A549 (cell line): ENCODE data around the gene SLAMF8. TPM values are rescaled to one million over a fixed set of nuclear protein-coding genes. Genes with fewer than 3 reads are reported as not detected.

Experiments
- ATAC-seq, 2 experiments: fragments of 200-7000 bp in 1 of 2; fragments of >200 bp in 1 of 2; cut with Nextera tagmentation in 1 of 2; cut with Tn5 transposase in 1 of 2; 3 replicates each; pipeline versions ENCODE4 v1.8.0 to v1.9.1; 2018 to 2020; ENCODE audit warnings: mild to moderate bottlenecking in 1 of 2, moderate library complexity in 1 of 2
- CTCF ChIA-PET: fragments of 300-600 bp; sonication (Branson Sonifier 250); formaldehyde crosslinking; extraction: SDS; loops from one replicate; lab custom pipeline; 2021; ENCODE audit warnings: antibody characterized with exemption, inconsistent platforms; lab: Yijun Ruan, JAX
- POLR2A ChIA-PET: fragments of 350-600 bp; formaldehyde crosslinking; extraction: SDS; loops from one replicate; lab custom pipeline; 2021; ENCODE audit warnings: antibody characterized with exemption, inconsistent platforms; lab: Yijun Ruan, JAX
- DNase-seq, 2 experiments: peaks; one replicate each; pipeline versions ENCODE4 v3.0.0 to v3.0.0-alpha.2; 2011 to 2016; ENCODE audit warnings: low read depth in 1 of 2, low spot score in 1 of 2
- FAIRE-seq: peaks from 2 replicates; lab custom pipeline; 2011; peaks lifted over from hg19 to GRCh38; lab: Jason Lieb, UNC
- H3K27ac ChIP-seq, 2 experiments: fragments of >200 bp; sonication (Bioruptor Twin); formaldehyde crosslinking; 3 replicates each; pipeline ENCODE4 v1.5.1; 2016 to 2017
- H3K4me1 ChIP-seq: fragments of >200 bp; sonication (Bioruptor Twin); formaldehyde crosslinking; 3 replicates; pipeline ENCODE4 v1.6.1; 2016
- H3K4me2 ChIP-seq: fragments of >200 bp; sonication (Bioruptor Twin); formaldehyde crosslinking; 3 replicates; pipeline ENCODE4 v1.6.1; 2016
- H3K4me3 ChIP-seq: fragments of >200 bp; sonication (Bioruptor Twin); formaldehyde crosslinking; 3 replicates; pipeline ENCODE4 v1.5.1; 2016
- H3K9me3 ChIP-seq: fragments of >200 bp; sonication (Bioruptor Twin); formaldehyde crosslinking; 3 replicates; pipeline ENCODE4 v1.6.1; 2016
- BHLHE40 ChIP-seq: IDR thresholded peaks from 2 replicates; pipeline ENCODE4 v1.6.1; 2012; ENCODE audit warnings: low read depth, low read length, inconsistent platforms
- CHD4 ChIP-seq: fragments of 200-600 bp; sonication (generic); IDR thresholded peaks from 2 replicates; pipeline ENCODE4 v1.6.1; 2016; ENCODE audit warnings: antibody characterized with exemption, mild to moderate bottlenecking, borderline replicate concordance
- EHF ChIP-seq: fragments of 250-450 bp; sonication (Bioruptor Pico); IDR thresholded peaks from 2 replicates; pipeline ENCODE4 v1.5.0; 2020; ENCODE audit warnings: mild to moderate bottlenecking
- EHMT2 ChIP-seq: fragments of 200-600 bp; sonication (generic); IDR thresholded peaks from 2 replicates; pipeline ENCODE4 v1.6.1; 2016; ENCODE audit warnings: antibody characterized with exemption, low read depth, mild to moderate bottlenecking, moderate library complexity
- GATA3 ChIP-seq: IDR thresholded peaks from 2 replicates; pipeline ENCODE4 v1.6.1; 2012; ENCODE audit warnings: borderline replicate concordance
- HDAC2 ChIP-seq: fragments of 200-600 bp; sonication (generic); IDR thresholded peaks from 2 replicates; pipeline ENCODE4 v1.6.1; 2016
- JUNB ChIP-seq: fragments of >200 bp; sonication (Bioruptor Twin); formaldehyde crosslinking; IDR thresholded peaks from 2 replicates; pipeline ENCODE4 v1.6.1; 2016
- KDM1A ChIP-seq: fragments of 200-600 bp; sonication (generic); IDR thresholded peaks from 2 replicates; pipeline ENCODE4 v1.6.1; 2016; ENCODE audit warnings: low read depth, mild to moderate bottlenecking
- MAZ ChIP-seq: fragments of 150-350 bp; IDR thresholded peaks from 2 replicates; pipeline ENCODE4 v1.6.1; 2014; ENCODE audit warnings: antibody characterized with exemption, low read depth, low read length, borderline replicate concordance
- POLR2AphosphoS2 ChIP-seq: conservative IDR thresholded peaks from 2 replicates; pipeline ENCODE4 v1.6.1; 2012; ENCODE audit warnings: low read length, improper control_type of control experiment, inconsistent platforms
- RAD21 ChIP-seq, 2 experiments: fragments of >200 bp in 1 of 2; sonication (Bioruptor Twin) in 1 of 2; formaldehyde crosslinking in 1 of 2; IDR thresholded peaks in 1 of 2; conservative IDR thresholded peaks in 1 of 2; 2 replicates in 1 of 2; 3 replicates in 1 of 2; pipeline ENCODE4 v1.6.1; 2012 to 2018; ENCODE audit warnings: inconsistent platforms in 1 of 2
- RARB ChIP-seq: fragments of 250-450 bp; sonication (Bioruptor Pico); IDR thresholded peaks from 2 replicates; pipeline ENCODE4 v1.8.0; 2021; ENCODE audit warnings: mild to moderate bottlenecking, moderate library complexity
- RCOR1 ChIP-seq: fragments of 150-350 bp; IDR thresholded peaks from 2 replicates; pipeline ENCODE4 v1.6.1; 2014; ENCODE audit warnings: antibody characterized with exemption, low read length, low read depth
- SMC3 ChIP-seq: fragments of >200 bp; sonication (Bioruptor Twin); formaldehyde crosslinking; IDR thresholded peaks from 3 replicates; pipeline ENCODE4 v1.6.1; 2018; ENCODE audit warnings: inconsistent platforms
- TFCP2L1 ChIP-seq: fragments of 250-450 bp; sonication (Bioruptor Pico); IDR thresholded peaks from 2 replicates; pipeline ENCODE4 v1.5.0; 2021; ENCODE audit warnings: mild to moderate bottlenecking
- TP53 ChIP-seq: fragments of 250-450 bp; sonication (Bioruptor Pico); IDR thresholded peaks from 2 replicates; pipeline ENCODE4 v1.5.0; 2021; ENCODE audit warnings: mild to moderate bottlenecking, moderate library complexity
- ZC3H11A ChIP-seq: fragments of 450-650 bp; IDR thresholded peaks from 2 replicates; pipeline ENCODE4 v1.6.1; 2014; ENCODE audit warnings: antibody characterized with exemption, mild to moderate bottlenecking
- WGBS: methylation state at CpG from one replicate; pipeline ENCODE4 v1.1.6; 2017; ENCODE audit errors: missing lambda C conversion rate; 5-methylcytosine and 5-hydroxymethylcytosine counted together
- polyA plus RNA-seq, 4 experiments: library from polyadenylated mRNA; depleted of rRNA in 3 of 4; stranded (reverse); fragments of >200 nt; fragmentation: RNase III in 1 of 4; extraction: RNeasy Plus Mini Kit Qiagen cat#74134 plus additional on column Dnase treatment in 1 of 4; gene quantifications; 2 replicates in 3 of 4; 3 replicates in 1 of 4; pipeline ENCODE4 v1.2.3, GENCODE V29; 2011 to 2017
- TF ChIP-seq, protein P1 (sequence below): IDR thresholded peaks from 2 replicates; pipeline ENCODE4 v1.6.1; 2012
- TF ChIP-seq, protein P2 (sequence below): fragments of >200 bp; sonication (Bioruptor Twin); formaldehyde crosslinking; IDR thresholded peaks from 3 replicates; pipeline ENCODE4 v1.5.1; 2016
- TF ChIP-seq, protein P3 (sequence below): fragments of 450-650 bp; IDR thresholded peaks from 2 replicates; pipeline ENCODE4 v1.6.1; 2014; ENCODE audit warnings: antibody characterized with exemption
- TF ChIP-seq, protein P4 (sequence below): fragments of 250-450 bp; sonication (Bioruptor Pico); IDR thresholded peaks from 2 replicates; pipeline ENCODE4 v1.5.0; 2020; ENCODE audit warnings: low read depth, mild to moderate bottlenecking, moderate library complexity
- TF ChIP-seq, protein P5 (sequence below): IDR thresholded peaks from 2 replicates; pipeline ENCODE4 v1.6.1; 2012
- TF ChIP-seq, protein P6 (sequence below): fragments of >200 bp; sonication (Bioruptor Twin); formaldehyde crosslinking; IDR thresholded peaks from 3 replicates; pipeline ENCODE4 v1.6.1; 2016

The SLAMF8 gene
- polyA plus RNA-seq, 2 of the 4 experiments (the other 2 are of a cell fraction): not detected

DNA sequence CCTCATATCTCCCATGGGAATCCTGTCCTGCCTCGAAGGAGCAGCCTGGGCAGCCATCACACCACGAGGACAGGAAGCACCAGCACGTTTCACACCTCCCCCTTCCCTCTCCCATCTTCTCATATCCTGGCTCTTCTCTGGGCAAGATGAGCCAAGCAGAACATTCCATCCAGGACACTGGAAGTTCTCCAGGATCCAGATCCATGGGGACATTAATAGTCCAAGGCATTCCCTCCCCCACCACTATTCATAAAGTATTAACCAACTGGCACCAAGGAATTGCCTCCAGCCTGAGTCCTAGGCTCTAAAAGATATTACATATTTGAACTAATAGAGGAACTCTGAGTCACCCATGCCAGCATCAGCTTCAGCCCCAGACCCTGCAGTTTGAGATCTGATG lies 8.7 kb downstream of the SLAMF8 start:
- FAIRE-seq (no peak), DNase-seq (no peak), ATAC-seq (no peak)
- Histone ChIP-seq H3K4me1 (no peaks in the 10 kb centered on the region), H3K4me2 (no peak overlapping the region), H3K9me3 (no peaks in the 10 kb centered on the region), H3K4me3 (no peak overlapping the region), H3K27ac (no peak overlapping the region)
- POLR2A ChIA-PET: no interaction called here
- TF ChIP-seq, protein P1, sequence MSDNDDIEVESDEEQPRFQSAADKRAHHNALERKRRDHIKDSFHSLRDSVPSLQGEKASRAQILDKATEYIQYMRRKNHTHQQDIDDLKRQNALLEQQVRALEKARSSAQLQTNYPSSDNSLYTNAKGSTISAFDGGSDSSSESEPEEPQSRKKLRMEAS: no peak
- TF ChIP-seq, protein P2, sequence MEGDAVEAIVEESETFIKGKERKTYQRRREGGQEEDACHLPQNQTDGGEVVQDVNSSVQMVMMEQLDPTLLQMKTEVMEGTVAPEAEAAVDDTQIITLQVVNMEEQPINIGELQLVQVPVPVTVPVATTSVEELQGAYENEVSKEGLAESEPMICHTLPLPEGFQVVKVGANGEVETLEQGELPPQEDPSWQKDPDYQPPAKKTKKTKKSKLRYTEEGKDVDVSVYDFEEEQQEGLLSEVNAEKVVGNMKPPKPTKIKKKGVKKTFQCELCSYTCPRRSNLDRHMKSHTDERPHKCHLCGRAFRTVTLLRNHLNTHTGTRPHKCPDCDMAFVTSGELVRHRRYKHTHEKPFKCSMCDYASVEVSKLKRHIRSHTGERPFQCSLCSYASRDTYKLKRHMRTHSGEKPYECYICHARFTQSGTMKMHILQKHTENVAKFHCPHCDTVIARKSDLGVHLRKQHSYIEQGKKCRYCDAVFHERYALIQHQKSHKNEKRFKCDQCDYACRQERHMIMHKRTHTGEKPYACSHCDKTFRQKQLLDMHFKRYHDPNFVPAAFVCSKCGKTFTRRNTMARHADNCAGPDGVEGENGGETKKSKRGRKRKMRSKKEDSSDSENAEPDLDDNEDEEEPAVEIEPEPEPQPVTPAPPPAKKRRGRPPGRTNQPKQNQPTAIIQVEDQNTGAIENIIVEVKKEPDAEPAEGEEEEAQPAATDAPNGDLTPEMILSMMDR: no peak
- TF ChIP-seq TFCP2L1 (CRISPR knock-in tag) (no peak), JUNB (no peak), ZC3H11A (no peak), GATA3 (no peak), RCOR1 (no peak), TP53 (no peak), SMC3 (no peak), MAZ (no peak), EHF (CRISPR knock-in tag) (no peak)
- TF ChIP-seq, protein P3, sequence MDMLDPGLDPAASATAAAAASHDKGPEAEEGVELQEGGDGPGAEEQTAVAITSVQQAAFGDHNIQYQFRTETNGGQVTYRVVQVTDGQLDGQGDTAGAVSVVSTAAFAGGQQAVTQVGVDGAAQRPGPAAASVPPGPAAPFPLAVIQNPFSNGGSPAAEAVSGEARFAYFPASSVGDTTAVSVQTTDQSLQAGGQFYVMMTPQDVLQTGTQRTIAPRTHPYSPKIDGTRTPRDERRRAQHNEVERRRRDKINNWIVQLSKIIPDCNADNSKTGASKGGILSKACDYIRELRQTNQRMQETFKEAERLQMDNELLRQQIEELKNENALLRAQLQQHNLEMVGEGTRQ: no peak
- TF ChIP-seq, protein P4, sequence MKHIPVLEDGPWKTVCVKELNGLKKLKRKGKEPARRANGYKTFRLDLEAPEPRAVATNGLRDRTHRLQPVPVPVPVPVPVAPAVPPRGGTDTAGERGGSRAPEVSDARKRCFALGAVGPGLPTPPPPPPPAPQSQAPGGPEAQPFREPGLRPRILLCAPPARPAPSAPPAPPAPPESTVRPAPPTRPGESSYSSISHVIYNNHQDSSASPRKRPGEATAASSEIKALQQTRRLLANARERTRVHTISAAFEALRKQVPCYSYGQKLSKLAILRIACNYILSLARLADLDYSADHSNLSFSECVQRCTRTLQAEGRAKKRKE: no peak
- CTCF ChIA-PET: interaction anchor here (1.0 to 4.6 kb wide), 3 partner anchors 33 to 59 kb away, joined by 3 to 31 read pairs (median 5); no protein-coding TSS in a partner anchor
- 5% methylated on average over 3 of the region's 3 CpGs for WGBS

DNA sequence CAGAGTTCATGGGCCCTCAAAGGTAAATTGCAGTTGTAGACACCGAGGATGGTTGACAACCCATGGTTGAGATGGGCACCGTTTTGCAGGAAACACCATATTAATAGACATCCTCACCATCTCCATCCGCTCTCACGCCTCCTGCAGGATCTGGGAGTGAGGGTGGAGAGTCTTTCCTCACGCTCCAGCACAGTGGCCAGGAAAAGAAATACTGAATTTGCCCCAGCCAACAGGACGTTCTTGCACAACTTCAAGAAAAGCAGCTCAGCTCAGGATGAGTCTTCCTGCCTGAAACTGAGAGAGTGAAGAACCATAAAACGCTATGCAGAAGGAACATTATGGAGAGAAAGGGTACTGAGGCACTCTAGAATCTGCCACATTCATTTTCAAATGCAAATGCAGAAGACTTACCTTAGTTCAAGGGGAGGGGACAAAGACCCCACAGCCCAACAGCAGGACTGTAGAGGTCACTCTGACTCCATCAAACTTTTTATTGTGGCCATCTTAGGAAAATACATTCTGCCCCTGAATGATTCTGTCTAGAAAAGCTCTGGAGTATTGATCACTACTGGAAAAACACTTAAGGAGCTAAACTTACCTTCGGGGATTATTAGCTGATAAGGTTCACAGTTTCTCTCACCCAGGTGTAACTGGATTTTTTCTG lies 9.3 kb downstream of the SLAMF8 start:
- no peak overlapping the region for H3K4me2 ChIP-seq
- H3K4me3 ChIP-seq: no peak overlapping the region
- peak in 1 of 2 experiments; percentile 52; a peak in 2 of 6 replicates for ATAC-seq
- H3K4me1 ChIP-seq: no peaks in the 10 kb centered on the region
- no peak for DNase-seq
- POLR2A ChIA-PET: no interaction called here
- no peak for FAIRE-seq
- no peak for TF ChIP-seq POLR2AphosphoS2
- no peak for TF ChIP-seq KDM1A
- TF ChIP-seq, protein P5, sequence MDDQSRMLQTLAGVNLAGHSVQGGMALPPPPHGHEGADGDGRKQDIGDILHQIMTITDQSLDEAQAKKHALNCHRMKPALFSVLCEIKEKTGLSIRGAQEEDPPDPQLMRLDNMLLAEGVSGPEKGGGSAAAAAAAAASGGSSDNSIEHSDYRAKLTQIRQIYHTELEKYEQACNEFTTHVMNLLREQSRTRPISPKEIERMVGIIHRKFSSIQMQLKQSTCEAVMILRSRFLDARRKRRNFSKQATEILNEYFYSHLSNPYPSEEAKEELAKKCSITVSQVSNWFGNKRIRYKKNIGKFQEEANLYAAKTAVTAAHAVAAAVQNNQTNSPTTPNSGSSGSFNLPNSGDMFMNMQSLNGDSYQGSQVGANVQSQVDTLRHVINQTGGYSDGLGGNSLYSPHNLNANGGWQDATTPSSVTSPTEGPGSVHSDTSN: no peak
- no peak for TF ChIP-seq TP53
- TF ChIP-seq EHMT2: no peak
- TF ChIP-seq BHLHE40: no peak
- TF ChIP-seq RAD21 (conservative IDR thresholded peaks at IDR 0.05 in 1 of 2, IDR thresholded peaks at IDR 0.05 in 1 of 2): peak in 1 of 2 experiments; percentile 50; a peak in 3 of 5 replicates
- no peak for TF ChIP-seq HDAC2
- no peak for TF ChIP-seq RCOR1
- TF ChIP-seq EHF (CRISPR knock-in tag): no peak
- no peak for TF ChIP-seq RARB
- TF ChIP-seq, protein P2: peak; percentile 20; the same call in 1 of the 3 replicates
- TF ChIP-seq CHD4: no peak
- TF ChIP-seq, protein P6, sequence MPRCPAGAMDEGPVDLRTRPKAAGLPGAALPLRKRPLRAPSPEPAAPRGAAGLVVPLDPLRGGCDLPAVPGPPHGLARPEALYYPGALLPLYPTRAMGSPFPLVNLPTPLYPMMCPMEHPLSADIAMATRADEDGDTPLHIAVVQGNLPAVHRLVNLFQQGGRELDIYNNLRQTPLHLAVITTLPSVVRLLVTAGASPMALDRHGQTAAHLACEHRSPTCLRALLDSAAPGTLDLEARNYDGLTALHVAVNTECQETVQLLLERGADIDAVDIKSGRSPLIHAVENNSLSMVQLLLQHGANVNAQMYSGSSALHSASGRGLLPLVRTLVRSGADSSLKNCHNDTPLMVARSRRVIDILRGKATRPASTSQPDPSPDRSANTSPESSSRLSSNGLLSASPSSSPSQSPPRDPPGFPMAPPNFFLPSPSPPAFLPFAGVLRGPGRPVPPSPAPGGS: no peak
- TF ChIP-seq, all 56 proteins: peak for 2
- CTCF ChIA-PET: interaction anchor here (0.8 to 4.6 kb wide), 8 partner anchors 13 to 172 kb away, joined by 3 to 31 read pairs (median 4); no protein-coding TSS in a partner anchor
- Histone ChIP-seq H3K27ac (no peak overlapping the region), H3K9me3 (no peaks in the 10 kb centered on the region)
- 66% methylated on average over 8 of the region's 8 CpGs for WGBS
